Uterus (tissue), 4 donors: ENCODE results near the gene ARAP2. TPM values are rescaled to one million over a fixed set of nuclear protein-coding genes. Genes with fewer than 3 reads are reported as not detected.

ENCODE experiments used
- DNase-seq, 2 donors: peaks; one replicate each; pipeline ENCODE4 v3.0.0-alpha.2; 2019 to 2020
- H3K27ac ChIP-seq, 2 donors: fragments of 200-600 bp; sonication (generic); 1 replicate in 1 of 2; 2 replicates in 1 of 2; pipeline ENCODE4 v1.5.1; 2016 to 2018
- H3K27me3 ChIP-seq, 2 donors: fragments of 200-600 bp; sonication (generic); one replicate each; pipeline ENCODE4 v1.5.1; 2018 to 2019; ENCODE audit warnings: control low read depth in 1 of 2
- H3K36me3 ChIP-seq, 2 donors: fragments of 200-600 bp; sonication (generic); one replicate each; pipeline ENCODE4 v1.5.1; 2019; ENCODE audit warnings: control low read depth in 1 of 2
- H3K4me1 ChIP-seq, 2 donors: fragments of 200-600 bp; sonication (generic); one replicate each; pipeline ENCODE4 v1.5.1; 2018 to 2019; ENCODE audit warnings: control low read depth in 1 of 2
- H3K4me3 ChIP-seq, 2 donors: fragments of 200-600 bp; sonication (generic); 1 replicate in 1 of 2; 2 replicates in 1 of 2; pipeline ENCODE4 v1.5.1; 2018 to 2019; ENCODE audit warnings: mild to moderate bottlenecking in 1 of 2
- H3K9me3 ChIP-seq, 2 donors: fragments of 200-600 bp; sonication (generic); one replicate each; pipeline ENCODE4 v1.5.1; 2019; ENCODE audit warnings: control low read depth in 1 of 2
- POLR2A ChIP-seq, 2 donors: fragments of 450-650 bp; IDR thresholded peaks; one replicate each; pipeline ENCODE4 v1.6.1; 2016; ENCODE audit warnings: antibody characterized with exemption in 2 of 2, mild to moderate bottlenecking in 1 of 2, moderate library complexity in 1 of 2
- intact Hi-C: fragments of 100-400 bp; cut with DNase I; formaldehyde crosslinking; loops from one replicate; pipeline ENCODE4 v1.15.1; 2023; ENCODE audit warnings: low total_unique reads
- total RNA-seq, 4 donors: library from RNA; depleted of rRNA in 3 of 4; stranded (reverse); fragments of >200 nt in 3 of 4; gene quantifications; one replicate each; pipeline versions ENCODE4 v1.1.0 to v1.2.4, GENCODE V29; 2014 to 2023
- TF ChIP-seq, protein P1 (sequence below), 4 experiments: fragments of 200-600 bp in 2 of 4; fragments of 450-650 bp in 2 of 4; sonication (generic) in 2 of 4; IDR thresholded peaks; one replicate each; pipeline ENCODE4 v1.5.1; 2016 to 2019; ENCODE audit warnings: antibody characterized with exemption in 4 of 4, mild to moderate bottlenecking in 2 of 4, moderate library complexity in 1 of 4
- donor health status: DM: yes; HTN: yes; CAD: no.

ARAP2 gene
- total RNA-seq, 4 donors from 2014 or later: 10.5 to 134 (median 27.1) TPM

- Histone ChIP-seq H3K4me1 (no peaks in the 10 kb centered on the region), H3K27ac (no peak overlapping the region), H3K27me3 (no peaks in the 10 kb centered on the region), H3K4me3 (no peak overlapping the region), H3K36me3 (no peaks in the 10 kb centered on the region), H3K9me3 (no peaks in the 10 kb centered on the region)
- DNase-seq: no peak
- intact Hi-C loops: no loop called here
- TF ChIP-seq, protein P1, sequence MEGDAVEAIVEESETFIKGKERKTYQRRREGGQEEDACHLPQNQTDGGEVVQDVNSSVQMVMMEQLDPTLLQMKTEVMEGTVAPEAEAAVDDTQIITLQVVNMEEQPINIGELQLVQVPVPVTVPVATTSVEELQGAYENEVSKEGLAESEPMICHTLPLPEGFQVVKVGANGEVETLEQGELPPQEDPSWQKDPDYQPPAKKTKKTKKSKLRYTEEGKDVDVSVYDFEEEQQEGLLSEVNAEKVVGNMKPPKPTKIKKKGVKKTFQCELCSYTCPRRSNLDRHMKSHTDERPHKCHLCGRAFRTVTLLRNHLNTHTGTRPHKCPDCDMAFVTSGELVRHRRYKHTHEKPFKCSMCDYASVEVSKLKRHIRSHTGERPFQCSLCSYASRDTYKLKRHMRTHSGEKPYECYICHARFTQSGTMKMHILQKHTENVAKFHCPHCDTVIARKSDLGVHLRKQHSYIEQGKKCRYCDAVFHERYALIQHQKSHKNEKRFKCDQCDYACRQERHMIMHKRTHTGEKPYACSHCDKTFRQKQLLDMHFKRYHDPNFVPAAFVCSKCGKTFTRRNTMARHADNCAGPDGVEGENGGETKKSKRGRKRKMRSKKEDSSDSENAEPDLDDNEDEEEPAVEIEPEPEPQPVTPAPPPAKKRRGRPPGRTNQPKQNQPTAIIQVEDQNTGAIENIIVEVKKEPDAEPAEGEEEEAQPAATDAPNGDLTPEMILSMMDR (IDR thresholded peaks at IDR 0.05): no peak
- no peak for TF ChIP-seq POLR2A (IDR thresholded peaks at IDR 0.05)
Measured at GRCh38 chr4:36123906-36124305, 120.4 kb downstream of the ARAP2 start.

- Histone ChIP-seq H3K27me3 (no peaks in the 10 kb centered on the region), H3K36me3 (no peaks in the 10 kb centered on the region), H3K4me1 (no peaks in the 10 kb centered on the region), H3K9me3 (no peaks in the 10 kb centered on the region), H3K4me3 (no peak overlapping the region), H3K27ac (no peak overlapping the region)
- no peak for TF ChIP-seq POLR2A (IDR thresholded peaks at IDR 0.05)
- TF ChIP-seq, protein P1 (IDR thresholded peaks at IDR 0.05): no peak
- intact Hi-C loops: no loop called here
- no peak for DNase-seq
Measured at GRCh38 chr4:36115312-36115711, 129.0 kb downstream of the ARAP2 start.

DNA sequence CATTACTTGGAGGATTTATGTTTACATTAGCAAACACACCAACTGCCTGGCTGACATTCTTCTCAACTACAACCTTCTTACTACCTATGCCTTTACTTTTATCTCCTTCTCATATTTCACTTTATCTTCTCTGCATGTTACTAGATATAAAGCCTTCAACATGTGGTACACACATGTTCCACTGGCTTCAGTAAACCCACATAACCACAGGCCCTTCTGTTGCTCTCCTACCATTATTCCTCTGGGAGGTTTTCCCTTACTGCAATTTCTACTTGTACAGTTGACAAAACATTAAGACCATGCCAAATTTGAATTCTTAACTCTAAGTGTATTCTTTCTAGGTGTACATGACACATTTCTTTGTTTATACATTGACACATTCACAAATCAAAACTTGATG is 133.1 kb downstream of the ARAP2 start:
- intact Hi-C loops: no loop called here
- TF ChIP-seq, protein P1 (IDR thresholded peaks at IDR 0.05): no peak
- no peak for TF ChIP-seq POLR2A (IDR thresholded peaks at IDR 0.05)
- no peak for DNase-seq
- no peaks in the 10 kb centered on the region for H3K9me3 ChIP-seq
- no peaks in the 10 kb centered on the region for H3K4me1 ChIP-seq
- no peak overlapping the region for H3K27ac ChIP-seq
- H3K36me3 ChIP-seq: no peaks in the 10 kb centered on the region
- H3K4me3 ChIP-seq: no peak overlapping the region
- H3K27me3 ChIP-seq: no peaks in the 10 kb centered on the region

GRCh38 chr4:36099509-36099908 is 144.8 kb downstream of the ARAP2 start:
- no peak for DNase-seq
- H3K36me3 ChIP-seq: no peaks in the 10 kb centered on the region
- no peaks in the 10 kb centered on the region for H3K4me1 ChIP-seq
- no peaks in the 10 kb centered on the region for H3K9me3 ChIP-seq
- intact Hi-C loops: no loop called here
- no peak for TF ChIP-seq POLR2A (IDR thresholded peaks at IDR 0.05)
- TF ChIP-seq, protein P1 (IDR thresholded peaks at IDR 0.05): no peak
- no peak overlapping the region for H3K27ac ChIP-seq
- H3K4me3 ChIP-seq: no peak overlapping the region
- no peaks in the 10 kb centered on the region for H3K27me3 ChIP-seq

- H3K4me1 ChIP-seq: no peaks in the 10 kb centered on the region
- TF ChIP-seq POLR2A (IDR thresholded peaks at IDR 0.05): no peak
- TF ChIP-seq, protein P1 (IDR thresholded peaks at IDR 0.05): no peak
- DNase-seq: no peak
- no peaks in the 10 kb centered on the region for H3K27me3 ChIP-seq
- no peaks in the 10 kb centered on the region for H3K36me3 ChIP-seq
- intact Hi-C loops: no loop called here
- no peaks in the 10 kb centered on the region for H3K9me3 ChIP-seq
- H3K4me3 ChIP-seq: no peak overlapping the region
- H3K27ac ChIP-seq: no peak overlapping the region
Measured at GRCh38 chr4:36094995-36095394, 149.3 kb downstream of the ARAP2 start.
